Stimulated activated CD8-positive, alpha-beta memory T cell treated with anti-CD3 and anti-CD28 coated beads, Interleukin-7, amount 100 ng/mL, for 48 hours (primary cell): ENCODE data around the gene HNRNPL.
"Not testable (repeated sequence)": the region's sequence is repeated elsewhere in the genome, so short reads cannot be mapped to it uniquely, and the experiment has no call there.

ENCODE experiments used
- DNase-seq, 2 donors: peaks; one replicate each; pipeline ENCODE4 v3.0.0-alpha.2; 2020; ENCODE audit warnings: low read depth in 1 of 2; ENCODE audit errors: extremely low read depth in 1 of 2

HNRNPL gene

GRCh38 chr19:38805180-38805579 lies 44.6 kb downstream of the HNRNPL start:
- DNase-seq: no peak

- DNase-seq: no peak
Observed at GRCh38 chr19:38803543-38803942, 46.2 kb downstream of the HNRNPL start.

GRCh38 chr19:38801359-38802095 lies 48.3 kb downstream of the HNRNPL start:
- DNase-seq: no peak

GRCh38 chr19:38800577-38801347 lies 49.0 kb downstream of the HNRNPL start:
- no peak for DNase-seq

- no peak for DNase-seq
Observed at GRCh38 chr19:38799104-38799503, 50.7 kb downstream of the HNRNPL start.

GRCh38 chr19:38797781-38798180 lies 52.0 kb downstream of the HNRNPL start:
- DNase-seq: not testable (repeated sequence)

GRCh38 chr19:38796154-38796553 lies 53.6 kb downstream of the HNRNPL start:
- DNase-seq: no peak

- no peak for DNase-seq
Observed at GRCh38 chr19:38795549-38795948, 54.2 kb downstream of the HNRNPL start.

GRCh38 chr19:38793671-38794070 lies 56.1 kb downstream of the HNRNPL start:
- DNase-seq: no peak

GRCh38 chr19:38793177-38793576 lies 56.6 kb downstream of the HNRNPL start:
- no peak for DNase-seq

GRCh38 chr19:38792250-38793111 lies 57.3 kb downstream of the HNRNPL start:
- peak in 1 of 2 donors; percentile 8 for DNase-seq

- not testable (repeated sequence) for DNase-seq
Observed at GRCh38 chr19:38791451-38792064, 58.2 kb downstream of the HNRNPL start.

- DNase-seq: not testable (repeated sequence)
Observed at GRCh38 chr19:38790507-38791403, 59.0 kb downstream of the HNRNPL start.

- DNase-seq: no peak
Observed at GRCh38 chr19:38788478-38789243, 61.1 kb downstream of the HNRNPL start, which contains the start of gene LGALS7B. Gene LGALS7B, plus strand, starts transcription at chr19:38789200. Its CDS starts 27 bp downstream, at chr19:38789227.

- no peak for DNase-seq
Observed at GRCh38 chr19:38786572-38787265, 63.1 kb downstream of the HNRNPL start.
